ENCODE results near the gene PDZD4. TPM values are rescaled to one million over a fixed set of nuclear protein-coding genes. Genes with fewer than 3 reads are reported as not detected.

The PDZD4 gene
- total RNA-seq, 1 donor = 0.09 TPM

DNA sequence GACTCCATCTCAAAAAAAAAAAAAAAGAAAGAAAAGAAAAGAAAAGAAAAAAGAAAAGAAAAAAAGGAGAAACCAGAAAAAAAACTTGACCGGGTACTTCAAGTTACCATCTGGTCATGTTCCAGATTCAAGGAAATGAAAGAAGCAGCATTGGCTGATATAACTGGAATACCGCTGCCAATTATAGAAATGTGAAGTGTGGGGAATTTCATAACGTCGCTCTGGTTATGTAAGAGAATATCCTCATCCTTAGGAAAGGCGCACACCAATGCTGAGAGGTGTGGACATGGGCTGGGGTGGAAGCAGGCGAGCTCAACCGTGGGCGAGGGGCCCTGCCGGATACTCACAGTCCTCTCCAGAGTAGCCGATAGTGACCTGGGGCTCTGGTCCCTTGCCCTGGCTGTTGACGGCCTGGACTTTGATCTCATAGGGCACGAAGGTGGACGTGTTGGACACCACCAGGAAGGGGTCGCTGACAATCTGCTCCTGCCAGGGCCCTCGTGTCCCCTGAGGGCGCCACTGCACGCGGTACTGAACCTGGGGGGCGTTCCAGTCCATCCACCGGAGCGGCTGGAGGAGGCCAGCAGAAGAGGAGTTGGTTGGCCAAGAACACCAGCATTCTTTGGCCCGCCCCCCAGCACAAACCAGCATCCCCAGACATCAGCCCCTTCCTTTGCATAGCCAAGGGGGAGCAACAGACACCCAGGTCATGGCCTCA, 36.1 kb upstream of the PDZD4 start:
- no peak for TF ChIP-seq CTCF (IDR thresholded peaks at IDR 0.05; ENCODE audit: insufficient read depth, low read length)
- DNase-seq (ENCODE audit: low read depth) = no peak
- H3K4me3 ChIP-seq (ENCODE audit: low read depth, low read length) = no peak overlapping the region

- no peak overlapping the region for H3K4me3 ChIP-seq (ENCODE audit: low read depth, low read length)
- no peak for TF ChIP-seq CTCF (IDR thresholded peaks at IDR 0.05; ENCODE audit: insufficient read depth, low read length)
- no peak for DNase-seq (ENCODE audit: low read depth)
Observed at GRCh38 chrX:153865685-153866084, 35.3 kb upstream of the PDZD4 start.

DNA sequence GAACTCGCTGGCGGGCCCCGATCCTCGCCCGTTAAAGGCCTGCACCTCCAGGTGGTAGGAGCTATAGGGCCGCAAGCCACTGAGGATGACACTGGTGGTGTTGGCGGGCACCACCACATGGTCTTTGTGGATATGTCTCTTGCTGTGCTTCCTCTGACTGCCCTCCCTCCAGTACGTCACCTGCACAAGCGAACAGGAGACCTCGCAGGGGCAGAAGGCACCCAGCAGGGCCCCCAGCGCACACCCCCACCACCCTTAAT, 34.9 kb upstream of the PDZD4 start:
- DNase-seq (ENCODE audit: low read depth) = no peak
- TF ChIP-seq CTCF (IDR thresholded peaks at IDR 0.05; ENCODE audit: insufficient read depth, low read length) = no peak
- H3K4me3 ChIP-seq (ENCODE audit: low read depth, low read length) = no peak overlapping the region

GRCh38 chrX:153864561-153865320, 34.4 kb upstream of the PDZD4 start:
- H3K4me3 ChIP-seq (ENCODE audit: low read depth, low read length) = no peak overlapping the region
- DNase-seq (ENCODE audit: low read depth) = no peak
- TF ChIP-seq CTCF (IDR thresholded peaks at IDR 0.05; ENCODE audit: insufficient read depth, low read length) = no peak

DNA sequence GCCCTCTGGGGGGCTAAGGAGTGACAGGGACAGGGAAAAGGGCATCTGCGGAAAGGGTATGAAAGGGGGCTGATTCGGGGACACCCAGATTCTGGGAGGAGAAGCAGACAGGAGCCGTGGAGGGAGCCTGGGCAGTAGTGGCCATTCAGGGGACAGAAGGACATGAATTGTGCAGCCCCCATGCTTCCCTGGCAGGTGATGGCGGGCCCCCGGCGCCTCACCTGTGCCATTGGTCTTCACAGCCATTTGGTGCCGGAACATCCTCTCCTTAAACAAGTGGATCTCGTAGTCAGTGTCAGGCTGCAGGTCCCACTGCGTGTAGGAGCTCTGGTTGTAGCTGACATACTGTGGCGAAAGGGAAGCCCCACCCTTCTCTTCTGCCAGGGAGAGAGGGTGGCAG, 33.8 kb upstream of the PDZD4 start:
- TF ChIP-seq CTCF (IDR thresholded peaks at IDR 0.05; ENCODE audit: insufficient read depth, low read length) = no peak

GRCh38 chrX:153863251-153863991, 33.1 kb upstream of the PDZD4 start:
- DNase-seq (ENCODE audit: low read depth) = no peak
- TF ChIP-seq CTCF (IDR thresholded peaks at IDR 0.05; ENCODE audit: insufficient read depth, low read length) = no peak
- no peak overlapping the region for H3K4me3 ChIP-seq (ENCODE audit: low read depth, low read length)

More for the DNA sequence above, 33.8 kb upstream of the PDZD4 start:
- no peak overlapping the region for H3K4me3 ChIP-seq (ENCODE audit: low read depth, low read length)
- no peak for DNase-seq (ENCODE audit: low read depth)

Data from fibroblast of the aortic adventitia (primary cell).